ENCODE results near the gene CEP44.

DNA sequence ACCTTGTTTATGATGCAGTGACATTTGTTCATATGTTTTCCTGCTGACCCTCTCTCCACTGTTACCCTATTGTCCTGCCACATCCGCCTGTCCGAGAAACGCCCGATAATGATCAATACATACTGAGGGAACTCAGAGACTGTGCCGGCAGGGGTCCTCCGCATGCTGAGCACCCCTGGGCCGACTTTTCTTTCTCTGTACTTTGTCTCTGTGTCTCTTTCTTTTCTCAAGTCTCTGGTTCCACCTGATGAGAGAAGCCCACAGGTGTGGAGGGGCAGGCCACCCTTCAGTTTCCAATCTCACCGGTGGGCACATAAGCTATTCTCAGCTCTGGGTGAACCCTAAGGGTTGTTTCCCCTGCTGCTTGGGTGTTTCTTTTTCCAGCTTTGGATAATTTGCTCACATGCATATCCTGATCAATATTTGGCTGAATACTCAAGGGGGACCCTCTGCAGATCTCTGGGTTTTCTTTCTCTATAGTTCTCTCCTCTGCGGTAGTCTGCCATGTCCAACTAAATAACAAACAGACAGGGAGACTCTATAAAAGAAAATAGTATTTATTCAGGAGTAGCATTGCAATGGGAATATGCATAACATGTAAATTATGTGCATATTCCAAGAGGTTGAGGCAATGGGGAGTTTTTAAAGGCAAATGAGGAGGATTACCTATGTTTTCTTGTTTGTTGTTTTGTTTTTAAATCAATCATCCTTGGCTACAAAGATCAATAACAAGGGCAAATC, 97.2 kb downstream of the CEP44 start:
- no peak for TF ChIP-seq ZNF274 (IDR thresholded peaks at IDR 0.05; ENCODE audit: low read depth, low read length)
- no peak for TF ChIP-seq SUZ12 (IDR thresholded peaks at IDR 0.05; ENCODE audit: extremely low read depth, insufficient read depth, insufficient read length)
- TF ChIP-seq YY1 (IDR thresholded peaks at IDR 0.05; ENCODE audit: insufficient read depth, insufficient read length) = no peak

Data from NT2/D1 (cell line).